Thymus (tissue), 11 donors: Measurements from ENCODE around the gene ANKRD11. TPM values are rescaled to one million over a fixed set of nuclear protein-coding genes. Genes with fewer than 3 reads are reported as not detected.

Experiments
- DNase-seq, 9 donors: peaks; one replicate each; pipeline ENCODE4 v3.0.0-alpha.2; 2013; ENCODE audit warnings: low spot score in 9 of 9, low read depth in 6 of 9, missing footprints in 1 of 9
- H3K27ac ChIP-seq, 2 donors: one replicate each; pipeline ENCODE4 v1.5.1; 2013; ENCODE audit warnings: control low read depth in 1 of 2, low read depth in 1 of 2, low read length in 1 of 2, mild to moderate bottlenecking in 1 of 2, moderate library complexity in 1 of 2
- H3K27me3 ChIP-seq, 2 donors: one replicate each; pipeline ENCODE4 v1.5.1; 2013; ENCODE audit warnings: low read length in 1 of 2; ENCODE audit not compliant: control insufficient read depth in 2 of 2, insufficient read depth in 1 of 2
- H3K36me3 ChIP-seq, 2 donors: one replicate each; pipeline ENCODE4 v1.5.1; 2013; ENCODE audit warnings: low read length in 1 of 2, mild to moderate bottlenecking in 1 of 2, moderate library complexity in 1 of 2; ENCODE audit not compliant: control insufficient read depth in 2 of 2, insufficient read depth in 2 of 2
- H3K4me1 ChIP-seq, 2 donors: one replicate each; pipeline ENCODE4 v1.5.1; 2013; ENCODE audit warnings: low read length in 2 of 2; ENCODE audit not compliant: control insufficient read depth in 2 of 2, insufficient read depth in 2 of 2
- H3K4me3 ChIP-seq, 2 donors: one replicate each; pipeline ENCODE4 v1.5.1; 2013; ENCODE audit warnings: low read length in 2 of 2, control low read depth in 1 of 2, mild to moderate bottlenecking in 1 of 2
- H3K9me3 ChIP-seq, 2 donors: one replicate each; pipeline ENCODE4 v1.5.1; 2013; ENCODE audit warnings: low read length in 1 of 2, mild to moderate bottlenecking in 1 of 2; ENCODE audit not compliant: control insufficient read depth in 2 of 2, insufficient read depth in 1 of 2
- WGBS: extraction: QIAGEN DNeasy Blood & Tissue Kit; methylation state at CpG from one replicate; pipeline ENCODE4 v1.1.7; 2013; 5-methylcytosine and 5-hydroxymethylcytosine counted together
- polyA plus RNA-seq: library from polyadenylated mRNA; stranded (reverse); fragments of 200-250 nt; gene quantifications from one replicate; pipeline ENCODE4 v1.2.3, GENCODE V29; 2013
- total RNA-seq: library from RNA; stranded (reverse); fragments of 120-200 nt; gene quantifications from one replicate; pipeline ENCODE4 v1.2.4, GENCODE V29; 2013
- donor health status: healthy.

The ANKRD11 gene
- total and polyA plus RNA-seq, 2 donors, result 24.8 to 79.5 TPM

GRCh38 chr16:89445166-89445565 lies 45.2 kb downstream of the ANKRD11 start:
- H3K27ac ChIP-seq, result peak overlapping the region; percentile 70 to 88
- DNase-seq, result no peak
- WGBS, result 76% methylated on average over 5 of the region's 5 CpGs
- no peak overlapping the region for H3K4me3 ChIP-seq
- peaks cover 0 to 3% of the 10 kb centered on the region in 2 donors for H3K9me3 ChIP-seq
- no peaks in the 10 kb centered on the region for H3K27me3 ChIP-seq
- H3K36me3 ChIP-seq, result no peaks in the 10 kb centered on the region
- H3K4me1 ChIP-seq, result peaks cover 75 to 98% of the 10 kb centered on the region in 2 donors

GRCh38 chr16:89444728-89445127 lies 45.6 kb downstream of the ANKRD11 start:
- Histone ChIP-seq H3K27me3 (no peaks in the 10 kb centered on the region), H3K4me3 (peak overlapping the region in 1 of 2 donors; percentile 27), H3K9me3 (peaks cover 0 to 3% of the 10 kb centered on the region in 2 donors), H3K27ac (peak overlapping the region; percentile 84 to 88), H3K36me3 (peaks cover 0 to 2% of the 10 kb centered on the region in 2 donors), H3K4me1 (peaks cover 75 to 98% of the 10 kb centered on the region in 2 donors)
- peak in 2 of 9 donors; percentile 39 to 55 for DNase-seq
- 7% methylated on average over 3 of the region's 3 CpGs for whole genome bisulfite sequencing

GRCh38 chr16:89444151-89444723 lies 46.1 kb downstream of the ANKRD11 start:
- peak in 5 of 9 donors; percentile 64 to 84 (median 68) for DNase-seq
- peaks cover 0 to 3% of the 10 kb centered on the region in 2 donors for H3K9me3 ChIP-seq
- H3K4me1 ChIP-seq, result peaks cover 76 to 97% of the 10 kb centered on the region in 2 donors
- H3K27ac ChIP-seq, result peak overlapping the region; percentile 84 to 88
- WGBS, result 7% methylated on average over 8 of the region's 8 CpGs
- no peaks in the 10 kb centered on the region for H3K27me3 ChIP-seq
- H3K36me3 ChIP-seq, result peaks cover 0 to 2% of the 10 kb centered on the region in 2 donors
- H3K4me3 ChIP-seq, result peak overlapping the region in 1 of 2 donors; percentile 27

- DNase-seq, result no peak
- peaks cover 72 to 93% of the 10 kb centered on the region in 2 donors for H3K4me1 ChIP-seq
- H3K27me3 ChIP-seq, result no peaks in the 10 kb centered on the region
- WGBS, result 15% methylated on average over 8 of the region's 8 CpGs
- H3K27ac ChIP-seq, result peak overlapping the region; percentile 76 to 88
- peaks cover 0 to 2% of the 10 kb centered on the region in 2 donors for H3K9me3 ChIP-seq
- H3K4me3 ChIP-seq, result peak overlapping the region; percentile 1 to 22
- peaks cover 0 to 2% of the 10 kb centered on the region in 2 donors for H3K36me3 ChIP-seq
Measured at GRCh38 chr16:89443727-89444084, 46.7 kb downstream of the ANKRD11 start.

- H3K36me3 ChIP-seq, result peaks cover 0 to 2% of the 10 kb centered on the region in 2 donors
- DNase-seq, result no peak
- H3K27ac ChIP-seq, result peak overlapping the region; percentile 82 to 88
- no peaks in the 10 kb centered on the region for H3K9me3 ChIP-seq
- 75% methylated on average over 13 of the region's 13 CpGs for WGBS
- peak overlapping the region; percentile 1 to 14 for H3K4me3 ChIP-seq
- no peaks in the 10 kb centered on the region for H3K27me3 ChIP-seq
- H3K4me1 ChIP-seq, result peaks cover 70 to 94% of the 10 kb centered on the region in 2 donors
Measured at GRCh38 chr16:89442990-89443726, 47.2 kb downstream of the ANKRD11 start.

GRCh38 chr16:89442588-89442987 lies 47.8 kb downstream of the ANKRD11 start:
- Histone ChIP-seq H3K9me3 (no peaks in the 10 kb centered on the region), H3K27ac (peak overlapping the region; percentile 87 to 88), H3K4me3 (no peak overlapping the region), H3K27me3 (no peaks in the 10 kb centered on the region), H3K4me1 (peaks cover 71 to 94% of the 10 kb centered on the region in 2 donors), H3K36me3 (peaks cover 0 to 8% of the 10 kb centered on the region in 2 donors)
- WGBS, result 63% methylated on average over 10 of the region's 10 CpGs
- DNase-seq, result no peak

GRCh38 chr16:89439659-89440058 lies 50.7 kb downstream of the ANKRD11 start:
- no peak for DNase-seq
- Histone ChIP-seq H3K27ac (no peak overlapping the region), H3K4me1 (peaks cover 62 to 92% of the 10 kb centered on the region in 2 donors)

GRCh38 chr16:89437991-89438390 lies 52.4 kb downstream of the ANKRD11 start:
- H3K36me3 ChIP-seq, result peaks cover 0 to 13% of the 10 kb centered on the region in 2 donors
- H3K27me3 ChIP-seq, result no peaks in the 10 kb centered on the region
- no peak overlapping the region for H3K4me3 ChIP-seq
- DNase-seq, result no peak
- no peak overlapping the region for H3K27ac ChIP-seq
- peaks cover 0 to 2% of the 10 kb centered on the region in 2 donors for H3K9me3 ChIP-seq
- peaks cover 50 to 92% of the 10 kb centered on the region in 2 donors for H3K4me1 ChIP-seq
- WGBS, result 98% methylated on average over 8 of the region's 8 CpGs

More at GRCh38 chr16:89439659-89440058, 50.7 kb downstream of the ANKRD11 start:
- Histone ChIP-seq H3K36me3 (peaks cover 0 to 13% of the 10 kb centered on the region in 2 donors), H3K27me3 (no peaks in the 10 kb centered on the region), H3K9me3 (peaks cover 0 to 2% of the 10 kb centered on the region in 2 donors), H3K4me3 (no peak overlapping the region)
- WGBS, result 95% methylated on average over 5 of the region's 5 CpGs
